HG03354 (cell line): Measurements from ENCODE around the gene ELFN1.

ENCODE experiments used
- ATAC-seq: cut with Tn5 transposase; IDR thresholded peaks from one replicate; pipeline ENCODE4 v1.9.1; 2021; ENCODE audit warnings: mild to moderate bottlenecking; ENCODE audit not compliant: unreplicated experiment, poor library complexity, severe bottlenecking

Gene ELFN1

DNA sequence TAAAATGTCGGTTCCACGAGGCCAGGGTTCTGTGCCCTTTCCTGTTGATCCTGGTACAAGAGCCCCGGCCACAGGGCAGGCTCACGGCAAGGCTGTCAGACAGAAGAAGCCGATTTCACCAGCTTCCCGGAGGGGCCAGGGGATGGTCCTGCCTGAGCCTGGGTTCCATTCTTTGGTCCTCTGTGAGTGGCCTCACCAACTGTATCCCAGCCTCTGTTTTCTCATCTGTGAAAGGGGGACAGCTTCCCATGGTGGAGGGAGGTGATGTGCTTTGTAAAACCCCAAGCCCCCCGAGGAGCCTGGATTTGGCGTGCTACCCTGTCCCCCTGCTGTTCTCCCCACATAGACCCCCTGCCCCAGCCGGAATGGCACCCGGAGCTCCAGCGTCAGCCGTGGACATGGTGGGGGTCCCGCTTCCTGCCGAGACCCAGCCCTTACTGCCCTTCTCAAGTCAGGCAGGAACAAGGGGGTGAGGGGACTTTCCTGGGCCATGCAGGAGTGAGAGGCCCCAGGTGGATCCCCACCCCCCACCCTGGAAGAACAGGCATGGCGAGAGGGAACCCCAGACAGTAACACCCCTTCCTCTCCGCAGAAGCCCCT, 28.3 kb upstream of the ELFN1 start:
- no peak for ATAC-seq

DNA sequence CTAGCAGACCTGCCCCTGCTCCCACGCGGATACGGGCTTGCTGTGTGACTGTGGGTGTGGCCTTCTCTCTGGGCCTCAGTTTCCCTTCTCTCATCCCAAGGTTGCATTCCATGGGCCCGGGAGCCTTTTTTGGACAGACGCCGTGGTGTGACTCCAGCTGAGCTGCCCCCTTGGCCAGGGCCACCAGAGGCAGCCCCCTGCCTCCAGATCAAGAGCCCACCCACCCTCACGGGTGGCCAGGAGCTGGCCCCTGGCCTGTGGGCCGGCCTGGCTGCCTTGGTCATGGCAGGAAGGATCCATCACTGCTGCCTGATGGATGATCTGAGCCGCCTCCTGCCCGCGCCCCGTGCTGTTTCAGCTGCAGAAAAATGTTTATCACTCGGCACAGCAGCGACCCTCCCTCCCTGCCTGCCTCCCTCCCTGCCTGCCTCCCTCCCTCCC, 27.8 kb upstream of the ELFN1 start:
- no peak for ATAC-seq

DNA sequence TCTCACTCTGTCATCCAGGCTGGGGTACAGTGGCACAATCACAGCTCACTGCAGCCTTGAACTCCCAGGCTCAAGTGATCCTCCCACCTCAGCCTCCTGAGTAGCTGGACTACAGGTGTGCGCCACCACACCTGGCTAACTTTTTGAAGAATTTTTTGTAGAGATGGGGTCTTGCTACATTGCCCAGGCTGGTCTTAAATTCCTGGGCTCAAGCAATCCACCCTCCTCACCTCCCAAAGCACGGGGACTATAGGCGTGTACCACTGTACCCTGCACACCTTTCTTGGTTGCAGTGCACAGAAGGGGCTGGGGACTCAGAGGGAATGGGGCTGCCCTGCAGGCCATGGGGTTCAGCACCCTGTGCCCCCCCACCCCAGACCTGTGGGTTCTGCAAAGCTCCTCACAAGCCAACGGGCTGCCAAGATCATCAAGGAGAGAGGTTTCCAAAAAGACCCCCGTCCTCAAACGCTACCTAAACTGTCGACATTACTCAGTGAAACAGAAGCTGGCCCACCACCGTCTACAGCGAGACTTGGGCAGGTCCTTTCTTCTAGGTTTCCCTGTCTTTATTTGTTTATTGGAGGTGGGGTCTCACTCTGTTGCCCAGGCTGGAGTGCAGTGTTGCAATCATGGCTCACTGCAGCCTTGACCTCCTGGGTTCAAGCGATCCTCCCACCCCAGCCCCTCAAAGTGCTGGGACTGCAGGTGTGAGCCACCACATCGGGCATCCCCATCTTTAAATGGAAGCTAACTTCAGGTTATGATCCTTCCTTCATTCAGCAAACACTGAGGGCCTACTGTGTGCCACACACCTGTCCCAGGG, 26.6 kb upstream of the ELFN1 start:
- no peak for ATAC-seq

DNA sequence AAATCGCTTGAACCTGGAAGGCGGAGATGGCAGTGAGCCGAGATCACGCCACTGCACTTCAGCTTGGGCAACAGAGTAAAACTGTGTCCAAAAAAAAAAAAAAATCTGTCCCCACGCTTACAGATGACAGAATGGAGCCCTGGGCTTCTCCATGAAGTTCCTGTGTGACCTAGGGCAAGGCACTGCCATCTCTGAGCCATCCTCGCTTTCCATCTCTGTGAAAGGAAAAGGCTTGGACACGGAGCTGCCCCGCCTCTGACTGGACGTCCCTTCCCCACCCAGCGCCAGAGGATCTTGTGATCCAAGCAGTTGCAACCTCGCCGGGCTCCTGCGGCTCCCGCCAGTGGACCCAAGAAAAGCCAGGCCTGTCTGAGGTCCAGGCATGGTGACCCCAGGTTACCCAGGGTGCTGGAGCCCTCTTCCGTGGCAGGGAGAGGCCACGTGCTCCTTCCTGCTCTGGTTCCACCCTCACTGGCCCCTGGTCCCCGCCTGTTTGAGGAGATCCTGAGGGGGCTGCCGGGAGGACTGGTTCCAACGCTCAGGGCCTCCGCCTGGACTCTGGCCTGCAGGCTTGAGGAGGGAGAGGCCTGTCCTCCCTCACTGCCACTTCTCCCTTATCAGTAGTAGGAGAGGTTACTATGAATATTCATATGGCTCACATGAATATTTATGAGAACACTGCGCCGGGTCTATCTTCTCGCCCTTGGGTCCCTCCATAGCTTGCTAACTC, 25.6 kb upstream of the ELFN1 start:
- ATAC-seq, result no peak

DNA sequence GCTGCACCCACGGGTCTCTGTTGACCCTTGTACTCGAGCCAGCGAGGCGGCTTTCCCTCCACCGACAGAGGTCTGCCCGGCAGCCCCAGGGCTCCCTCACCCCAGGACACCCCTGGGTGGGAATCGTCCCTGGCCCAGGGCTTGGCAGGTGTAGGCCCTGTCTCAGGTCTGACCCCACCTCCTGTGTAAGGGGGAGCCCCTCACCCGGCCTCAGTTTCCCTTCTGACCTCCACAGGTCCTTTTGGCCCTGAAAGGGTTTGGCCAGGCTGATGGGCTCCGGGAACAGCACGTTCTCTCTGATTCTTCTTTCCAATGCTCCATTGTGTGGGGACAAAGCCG, 25.0 kb upstream of the ELFN1 start:
- no peak for ATAC-seq

DNA sequence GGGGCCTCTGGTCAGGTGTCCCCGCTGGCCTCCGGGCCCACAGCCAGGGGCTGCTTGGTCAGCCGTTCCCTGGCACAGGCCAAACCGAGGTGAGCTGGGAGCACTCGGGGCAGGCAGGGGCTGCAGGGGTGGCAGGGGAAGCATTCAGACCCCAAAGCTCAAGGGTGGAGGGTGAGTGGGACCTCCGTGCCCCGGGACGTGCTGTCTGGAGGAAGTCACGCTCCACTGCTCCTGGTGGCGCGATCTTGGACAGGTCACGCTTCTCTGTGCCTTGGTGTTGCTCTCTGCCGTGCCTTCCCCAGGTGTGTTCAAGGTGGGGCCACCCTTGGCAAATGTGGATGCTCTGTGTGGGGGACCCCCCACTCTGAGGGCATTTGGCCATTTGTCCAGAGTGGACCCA, 24.6 kb upstream of the ELFN1 start:
- ATAC-seq, result no peak

DNA sequence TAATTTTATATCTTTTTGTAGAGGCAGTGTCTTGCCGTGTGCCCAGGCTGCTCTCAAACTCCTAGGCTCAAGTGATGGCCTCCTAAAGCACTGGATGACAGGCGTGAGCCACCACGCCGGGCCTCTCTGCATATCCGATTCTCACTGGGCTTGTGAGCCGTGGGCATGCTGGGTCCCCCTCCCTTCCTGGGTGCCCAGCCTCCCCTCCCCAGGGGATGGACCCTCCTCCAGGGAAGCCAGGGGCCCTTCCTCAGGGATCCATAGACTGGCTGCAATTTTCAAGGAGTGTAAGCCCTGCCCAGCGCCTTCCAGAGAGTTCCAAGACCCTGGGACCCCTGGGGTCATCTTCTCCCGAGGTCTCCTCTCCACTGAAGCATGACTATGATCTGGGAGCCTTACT, 23.7 kb upstream of the ELFN1 start:
- ATAC-seq, result no peak

DNA sequence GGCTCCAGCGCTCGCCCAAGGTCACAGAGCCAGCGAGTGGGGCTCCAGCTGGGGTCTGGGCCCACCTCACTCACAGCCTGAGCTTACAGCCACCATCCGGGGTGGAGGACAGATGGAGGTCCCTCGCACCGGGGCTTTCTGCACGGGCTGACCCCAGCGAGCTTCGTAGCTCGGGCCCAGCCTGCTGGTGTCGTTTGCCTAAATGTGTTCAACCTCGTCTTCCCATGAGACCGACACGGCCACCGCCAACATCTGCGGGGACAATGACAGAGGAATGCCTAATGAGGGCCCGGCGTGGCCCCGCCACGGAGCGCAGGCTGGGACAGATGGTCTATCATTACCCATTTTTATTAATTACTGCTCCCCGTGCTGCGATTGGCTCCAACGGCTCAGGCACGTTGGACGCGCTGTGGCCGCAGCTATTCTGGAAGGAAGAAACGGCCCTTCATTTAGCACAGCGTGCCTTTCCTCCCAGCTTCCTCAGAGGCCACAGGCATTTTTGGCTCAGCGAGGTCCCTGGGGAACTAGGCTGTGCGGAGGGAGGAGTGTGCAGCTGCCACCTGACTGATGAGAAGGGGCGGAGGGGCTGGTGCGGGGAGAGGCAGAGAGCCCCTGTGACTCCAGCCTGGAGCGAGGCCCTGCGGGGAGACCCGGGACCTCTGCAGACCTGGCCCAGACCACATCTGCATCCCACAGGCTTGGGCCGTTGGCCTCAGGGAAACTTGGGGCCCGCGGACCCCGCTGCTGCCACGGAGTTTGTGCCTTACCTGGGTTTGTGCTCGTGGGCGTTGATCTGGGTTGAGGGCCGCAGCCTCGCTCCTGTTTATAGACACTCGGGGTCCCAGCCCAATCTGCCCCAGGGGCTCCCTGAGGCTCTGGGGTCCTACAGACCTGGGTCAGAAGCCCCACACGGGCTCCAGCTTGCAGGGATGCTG, 22.9 kb upstream of the ELFN1 start:
- no peak for ATAC-seq

DNA sequence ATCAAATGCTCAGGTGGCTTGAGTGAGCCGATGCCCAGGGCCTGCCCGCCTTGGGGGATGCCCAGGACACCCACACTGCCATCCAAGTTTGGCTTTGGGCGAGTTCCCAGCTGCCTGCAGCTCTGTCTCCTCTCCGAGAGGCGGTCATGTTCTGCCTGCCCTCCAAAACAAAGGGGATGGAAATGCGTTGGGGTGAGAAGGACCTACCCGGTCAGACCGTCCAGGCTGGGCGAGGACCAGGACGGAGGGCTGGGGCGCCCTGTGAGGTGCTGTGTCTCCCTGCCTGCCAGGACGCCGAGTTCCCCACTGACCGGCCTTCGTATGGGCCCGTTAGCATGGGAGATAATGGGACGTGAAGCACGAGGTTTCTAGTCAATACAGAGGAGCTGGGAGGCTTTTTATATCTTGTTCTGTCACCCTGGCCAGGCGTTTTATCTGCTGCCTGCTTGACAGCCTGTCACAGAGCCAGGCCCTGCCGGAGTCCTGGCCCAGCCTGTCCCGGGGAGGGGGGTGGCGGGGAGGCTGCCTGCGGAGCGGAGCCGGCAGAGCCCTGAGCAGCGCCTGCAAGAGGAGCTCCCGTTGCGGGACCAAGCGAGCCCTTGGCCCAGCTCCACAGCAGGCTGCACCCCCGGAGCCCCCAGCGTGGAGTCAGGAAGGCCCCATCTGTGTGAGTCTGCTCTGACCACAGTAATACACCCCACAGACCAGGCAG, 22.0 kb upstream of the ELFN1 start:
- no peak for ATAC-seq

DNA sequence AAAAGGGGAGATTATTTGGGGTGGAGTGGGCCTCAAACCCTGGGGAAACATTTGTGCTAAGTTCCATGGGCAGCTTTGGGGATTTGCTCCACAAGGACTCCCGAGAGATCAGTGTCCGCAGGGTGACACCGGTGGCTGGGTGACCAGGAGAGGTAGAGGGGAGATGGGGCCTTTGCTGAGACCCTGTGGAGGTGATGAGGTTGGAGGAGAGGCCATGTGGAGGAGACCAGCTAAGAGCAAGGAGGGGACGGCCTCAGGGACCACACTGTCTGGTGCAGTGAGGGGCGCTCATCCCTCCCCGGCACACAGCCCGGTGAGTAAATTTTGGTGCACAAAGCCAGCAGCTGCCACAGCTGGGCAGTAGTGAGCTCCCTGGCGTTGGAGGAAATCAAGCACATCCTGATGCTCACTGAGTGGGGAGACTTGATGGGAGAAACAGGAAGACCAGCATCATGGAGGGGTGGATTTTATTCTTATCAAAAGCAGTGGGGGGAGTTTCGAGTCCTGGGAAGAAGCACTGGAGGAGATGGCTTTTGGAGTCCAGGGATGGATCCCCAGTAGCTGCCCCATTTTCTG, 20.2 kb upstream of the ELFN1 start:
- ATAC-seq, result no peak

DNA sequence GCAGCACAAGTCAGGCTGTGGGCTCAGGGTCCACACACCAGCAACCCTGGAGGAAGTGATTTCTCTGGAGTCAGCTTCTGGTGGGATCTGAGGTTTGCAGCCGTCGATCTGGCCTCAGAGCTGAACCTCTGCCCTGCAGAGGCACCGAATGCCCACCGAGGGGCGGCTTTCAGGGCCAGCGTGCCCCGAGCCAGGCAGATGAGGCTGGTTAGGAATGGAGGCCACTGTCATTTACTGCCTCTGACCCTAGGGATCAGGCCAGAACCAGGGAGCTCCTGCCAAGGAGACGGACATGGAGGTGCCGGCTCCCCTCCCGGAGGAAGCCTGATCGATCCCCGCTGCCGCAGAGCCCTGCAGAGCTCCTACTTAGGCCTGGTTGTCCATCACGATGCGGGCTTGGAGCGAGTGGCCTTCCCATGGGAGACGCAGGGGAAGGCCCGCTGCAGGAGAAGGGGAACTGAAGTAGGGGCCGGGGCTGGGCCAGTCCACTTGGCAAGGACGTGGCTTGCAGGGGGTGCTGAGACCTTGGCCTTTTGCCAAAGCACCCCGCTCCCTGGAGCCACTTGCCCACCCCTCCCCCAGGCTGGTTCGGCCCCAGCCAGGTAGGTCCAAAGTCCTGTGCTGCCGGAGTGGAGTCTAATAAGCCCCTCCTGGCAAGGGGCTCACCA, 19.6 kb upstream of the ELFN1 start:
- ATAC-seq, result no peak

DNA sequence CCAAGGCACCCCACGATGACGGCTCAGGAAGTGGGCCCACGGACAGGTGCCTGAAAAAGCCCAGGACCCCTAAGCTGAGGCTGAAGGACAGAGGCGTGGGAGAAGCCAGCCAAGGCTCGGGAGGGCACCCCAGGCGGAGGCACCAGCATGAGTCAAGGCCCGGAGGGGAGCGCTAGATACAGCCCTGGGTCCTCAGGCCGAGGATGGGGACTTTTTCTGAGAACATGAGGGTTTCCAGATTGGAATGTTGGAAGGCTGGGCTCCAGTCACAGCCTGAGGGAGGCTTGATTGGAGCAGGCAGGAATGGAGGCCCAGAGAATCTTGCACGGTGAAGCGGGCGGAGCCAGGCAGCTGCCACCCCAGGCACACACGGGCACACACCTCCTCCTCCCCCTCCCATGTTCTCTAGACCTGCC, 19.0 kb upstream of the ELFN1 start:
- ATAC-seq, result no peak

DNA sequence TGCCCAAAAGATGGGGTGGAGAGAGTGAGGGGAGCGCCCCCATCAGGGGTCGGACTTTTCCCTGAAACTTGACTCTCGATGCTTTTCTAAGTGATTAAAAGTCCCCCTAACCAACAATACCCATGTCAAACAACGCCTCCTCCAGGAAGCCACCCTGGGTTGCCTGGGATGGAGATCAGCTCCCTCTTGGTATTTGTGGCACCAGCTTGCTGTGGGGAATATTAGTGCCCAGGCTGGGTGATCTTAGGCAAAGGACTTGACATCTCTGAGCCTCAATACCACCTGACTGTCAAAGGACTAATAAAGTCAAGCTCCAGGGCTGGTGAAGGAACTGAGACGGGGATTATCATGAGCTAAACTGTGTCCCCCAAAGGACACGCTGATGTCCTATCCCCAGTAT, 18.2 kb upstream of the ELFN1 start:
- no peak for ATAC-seq

DNA sequence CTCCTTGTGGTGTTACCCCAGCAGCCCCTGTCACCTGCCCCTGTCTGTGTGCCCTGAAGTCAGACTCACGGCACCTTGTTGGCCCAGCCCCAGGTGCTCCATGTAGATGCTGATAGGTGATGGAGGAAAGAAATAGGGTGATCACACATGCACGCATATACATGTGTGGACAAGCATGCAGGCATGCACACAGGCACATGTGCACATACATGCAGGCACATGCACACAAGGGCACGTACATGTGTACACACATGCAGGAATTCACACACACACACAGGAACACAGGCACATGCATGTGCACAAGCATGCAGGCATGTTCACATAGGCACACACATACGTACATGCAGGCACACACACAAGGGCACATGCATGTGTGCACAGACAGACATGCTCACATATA, 16.6 kb upstream of the ELFN1 start:
- no peak for ATAC-seq

DNA sequence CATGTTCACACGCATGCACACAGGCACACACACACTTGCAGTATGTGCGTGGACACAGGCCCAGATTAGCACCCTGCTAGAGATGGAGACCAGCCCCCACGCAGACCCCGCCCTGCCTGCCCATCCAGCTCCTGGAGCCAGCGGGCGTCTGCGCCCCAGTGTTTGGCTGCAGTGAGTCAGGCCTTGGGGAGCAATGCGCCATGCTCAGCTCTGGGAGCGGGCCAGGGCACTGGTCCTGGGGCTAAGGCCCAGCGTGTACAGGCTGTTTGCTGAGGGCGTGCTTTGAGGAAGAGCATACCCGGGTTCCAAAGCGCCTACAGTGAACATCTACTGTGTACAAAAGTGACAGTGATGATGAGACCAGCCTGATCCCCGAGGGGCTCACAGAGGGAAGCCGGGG, 16.0 kb upstream of the ELFN1 start:
- no peak for ATAC-seq

DNA sequence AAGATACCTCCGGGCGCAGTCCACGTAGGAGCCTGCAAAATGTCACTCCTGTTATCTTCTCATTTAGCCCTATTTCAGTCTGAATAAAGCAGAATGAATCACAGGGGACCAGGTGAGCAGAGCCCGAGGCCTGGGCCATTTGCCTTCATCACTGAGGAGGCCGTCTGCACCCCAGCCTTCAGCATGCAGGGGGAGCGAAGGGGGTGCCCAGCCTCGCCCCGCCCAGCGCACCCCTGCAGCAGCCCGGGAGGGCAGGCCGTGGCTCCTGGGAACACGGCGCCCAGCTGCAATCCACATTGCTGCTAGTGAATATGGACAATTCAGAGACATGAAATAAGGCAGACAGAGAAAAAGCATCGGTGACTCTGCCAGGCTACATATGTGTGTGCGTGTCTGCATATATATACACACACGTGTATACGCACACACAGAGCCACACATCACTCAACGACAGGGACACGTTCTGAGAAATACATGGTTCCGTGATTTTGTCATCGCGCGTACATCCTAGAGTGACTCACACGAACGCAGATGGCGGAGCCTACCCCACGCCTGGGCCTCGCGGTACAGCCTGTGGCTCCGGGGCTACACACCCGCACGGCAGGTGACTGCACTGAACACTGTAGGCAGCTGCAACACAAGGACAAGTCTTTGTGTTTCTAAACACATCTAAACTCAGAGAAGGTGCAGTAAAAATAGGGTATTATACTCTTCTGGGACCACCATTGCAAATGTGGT, 15.2 kb upstream of the ELFN1 start:
- ATAC-seq, result no peak

DNA sequence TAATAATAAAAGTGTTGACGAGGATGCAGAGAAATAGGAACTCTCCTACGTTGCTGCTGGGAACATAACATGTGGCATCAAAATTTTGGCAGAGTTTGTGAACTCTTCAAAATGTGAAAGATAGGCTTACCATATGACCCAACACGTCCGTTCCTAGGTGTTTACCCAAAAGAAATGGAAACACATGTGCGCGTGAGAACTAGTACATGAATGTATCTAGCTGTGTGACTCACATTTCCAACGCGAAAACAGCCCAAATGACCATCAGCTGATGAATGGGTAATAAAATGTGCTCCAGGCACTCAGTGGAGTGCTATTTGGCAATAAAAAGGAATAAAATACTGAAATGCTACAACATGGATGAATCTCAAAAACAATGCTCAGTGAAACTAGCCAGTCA, 10.4 kb upstream of the ELFN1 start:
- ATAC-seq, result no peak

DNA sequence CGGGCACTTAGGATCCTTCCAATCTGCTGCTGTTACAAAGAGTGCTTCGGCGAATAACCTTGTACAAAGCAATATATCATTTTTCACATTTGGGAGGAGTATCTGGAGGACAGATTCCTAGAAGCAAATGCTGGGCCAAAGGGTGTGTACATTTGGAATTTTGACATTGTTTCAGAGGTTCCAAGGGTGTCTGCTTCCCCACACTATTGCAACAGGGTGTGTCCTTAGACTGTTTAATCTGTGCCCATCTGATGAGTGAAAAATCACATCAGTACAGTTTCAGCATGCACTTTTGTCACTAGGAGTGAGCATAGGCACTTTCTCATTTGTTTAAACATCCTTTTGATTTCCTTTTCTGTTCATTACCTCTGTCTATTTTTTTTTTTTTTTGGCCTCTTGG, 8.6 kb upstream of the ELFN1 start:
- ATAC-seq, result no peak
